Duodenal mucosa (tissue), 2 donors: Measurements from ENCODE around the gene PRKCH.

ENCODE experiments used
- H3K27ac ChIP-seq: one replicate; pipeline ENCODE4 v1.7.0; 2013; ENCODE audit warnings: low read depth, low read length
- H3K27me3 ChIP-seq, 2 donors: one replicate each; pipeline ENCODE4 v1.7.0; 2013; ENCODE audit warnings: low read length in 2 of 2, control low read depth in 1 of 2; ENCODE audit not compliant: insufficient read depth in 2 of 2, control insufficient read depth in 1 of 2
- H3K36me3 ChIP-seq, 2 donors: one replicate each; pipeline ENCODE4 v1.7.0; 2013; ENCODE audit warnings: low read length in 2 of 2, control low read depth in 1 of 2; ENCODE audit not compliant: insufficient read depth in 2 of 2, control insufficient read depth in 1 of 2
- H3K4me1 ChIP-seq, 2 donors: one replicate each; pipeline ENCODE4 v1.7.0; 2013; ENCODE audit warnings: low read length in 2 of 2, control low read depth in 1 of 2; ENCODE audit not compliant: insufficient read depth in 2 of 2, control insufficient read depth in 1 of 2
- H3K4me3 ChIP-seq, 2 donors: one replicate each; pipeline ENCODE4 v1.7.0; 2013; ENCODE audit warnings: low read length in 2 of 2, low read depth in 1 of 2
- H3K9ac ChIP-seq, 2 donors: one replicate each; pipeline ENCODE4 v1.7.0; 2013; ENCODE audit warnings: low read length in 2 of 2, low read depth in 1 of 2
- H3K9me3 ChIP-seq, 2 donors: one replicate each; pipeline ENCODE4 v1.7.0; 2013; ENCODE audit warnings: low read length in 2 of 2, control low read depth in 1 of 2; ENCODE audit not compliant: control insufficient read depth in 1 of 2

PRKCH gene

DNA sequence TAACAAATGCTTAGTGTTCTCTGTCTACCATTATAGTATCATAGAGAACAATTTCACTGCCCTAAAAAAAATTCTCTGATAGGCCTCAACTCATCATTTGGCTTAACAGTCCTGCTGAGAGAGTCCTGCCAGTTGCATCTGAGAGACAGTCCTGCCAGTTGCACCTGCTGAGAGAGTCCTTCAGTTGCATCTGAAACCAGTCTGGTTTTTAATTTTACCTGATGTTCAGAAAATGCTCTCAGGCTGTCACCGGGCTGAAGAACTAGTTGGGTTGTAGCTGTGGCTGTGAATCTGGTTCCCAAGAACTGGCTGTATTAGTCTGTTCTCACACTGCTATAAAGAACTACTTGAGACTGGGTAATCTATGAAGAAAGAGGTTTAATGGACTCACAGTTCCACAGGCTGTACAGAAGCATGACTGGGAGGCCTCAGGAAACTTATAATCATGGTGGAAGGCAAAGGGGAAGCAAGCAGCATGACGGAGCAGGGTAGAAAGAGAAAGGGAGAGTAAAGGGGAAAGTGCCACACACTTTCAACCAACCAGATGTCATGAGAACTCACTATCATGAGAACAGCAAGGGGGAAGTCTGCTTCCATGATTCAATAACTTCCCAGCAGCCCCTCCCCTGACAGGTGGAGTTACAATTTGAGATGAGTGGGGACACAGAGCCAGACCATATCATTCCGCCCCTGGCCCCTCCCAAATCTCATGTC lies 51.6 kb downstream of the PRKCH start:
- Histone ChIP-seq H3K4me3 (no peak overlapping the region), H3K9ac (no peak overlapping the region), H3K36me3 (no peaks in the 10 kb centered on the region), H3K4me1 (no peaks in the 10 kb centered on the region), H3K27me3 (no peaks in the 10 kb centered on the region), H3K9me3 (peaks cover 14 to 19% of the 10 kb centered on the region in 2 donors), H3K27ac (no peak overlapping the region)

DNA sequence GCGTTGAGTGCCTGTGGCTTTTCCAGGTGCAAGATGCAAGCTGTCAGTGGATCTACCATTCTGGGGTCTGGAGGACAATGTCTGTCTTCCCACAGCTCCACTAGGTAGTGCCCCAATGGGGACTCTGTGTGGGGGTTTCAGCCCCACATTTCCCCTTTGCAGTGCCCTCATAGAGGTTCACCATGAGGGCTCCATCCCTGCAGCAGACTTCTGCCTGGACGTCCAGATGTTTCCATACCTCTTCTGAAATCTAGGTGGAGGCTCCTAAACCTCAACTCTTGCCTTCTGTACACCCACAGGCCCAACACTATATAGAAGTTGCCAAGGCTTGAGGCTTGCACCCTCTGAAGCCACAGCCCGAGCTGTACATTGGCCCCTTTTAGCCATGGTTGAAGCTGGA lies 52.9 kb downstream of the PRKCH start:
- no peaks in the 10 kb centered on the region for H3K4me1 ChIP-seq
- no peak overlapping the region for H3K9ac ChIP-seq
- no peak overlapping the region for H3K4me3 ChIP-seq
- no peaks in the 10 kb centered on the region for H3K27me3 ChIP-seq
- no peak overlapping the region for H3K27ac ChIP-seq
- H3K36me3 ChIP-seq, result no peaks in the 10 kb centered on the region
- H3K9me3 ChIP-seq, result peaks cover 14 to 19% of the 10 kb centered on the region in 2 donors

GRCh38 chr14:61375218-61375617 lies 53.8 kb downstream of the PRKCH start:
- no peaks in the 10 kb centered on the region for H3K27me3 ChIP-seq
- H3K27ac ChIP-seq, result no peak overlapping the region
- no peaks in the 10 kb centered on the region for H3K36me3 ChIP-seq
- H3K9ac ChIP-seq, result no peak overlapping the region
- H3K9me3 ChIP-seq, result peaks cover 14 to 19% of the 10 kb centered on the region in 2 donors
- H3K4me3 ChIP-seq, result no peak overlapping the region
- H3K4me1 ChIP-seq, result no peaks in the 10 kb centered on the region

- Histone ChIP-seq H3K4me3 (no peak overlapping the region), H3K4me1 (no peaks in the 10 kb centered on the region), H3K36me3 (no peaks in the 10 kb centered on the region), H3K9me3 (peaks cover 14 to 19% of the 10 kb centered on the region in 2 donors), H3K9ac (no peak overlapping the region), H3K27ac (no peak overlapping the region), H3K27me3 (no peaks in the 10 kb centered on the region)
These were observed 54.9 kb downstream of the PRKCH start for GRCh38 chr14:61376314-61376713.

DNA sequence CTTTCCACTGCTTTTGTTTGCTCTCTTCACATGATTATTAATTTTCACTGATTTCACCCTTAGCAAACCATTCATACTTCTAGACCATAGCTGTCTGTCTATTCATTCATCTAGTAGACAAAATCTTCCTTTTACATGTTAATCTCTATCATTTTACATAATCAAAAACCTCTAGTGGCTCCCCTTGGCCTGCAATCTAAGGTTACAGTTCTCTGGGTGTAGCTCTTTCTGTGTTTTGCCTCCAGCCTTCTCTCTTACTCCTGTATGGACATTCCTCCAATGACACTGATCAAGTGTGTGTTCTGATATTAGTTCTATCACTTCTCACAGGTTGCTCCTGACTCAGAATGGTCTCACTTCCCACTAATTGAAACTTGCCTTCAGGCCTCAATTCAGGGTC lies 56.4 kb downstream of the PRKCH start:
- Histone ChIP-seq H3K9me3 (peaks cover 14 to 19% of the 10 kb centered on the region in 2 donors), H3K4me1 (no peaks in the 10 kb centered on the region), H3K27ac (no peak overlapping the region)

GRCh38 chr14:61379639-61380184 lies 58.3 kb downstream of the PRKCH start:
- Histone ChIP-seq H3K9me3 (peaks cover 6 to 9% of the 10 kb centered on the region in 2 donors), H3K27me3 (no peaks in the 10 kb centered on the region), H3K27ac (no peak overlapping the region)

More for the DNA sequence above, 56.4 kb downstream of the PRKCH start:
- Histone ChIP-seq H3K9ac (no peak overlapping the region), H3K36me3 (no peaks in the 10 kb centered on the region), H3K4me3 (no peak overlapping the region), H3K27me3 (no peaks in the 10 kb centered on the region)

GRCh38 chr14:61380984-61381383 lies 59.6 kb downstream of the PRKCH start:
- H3K4me1 ChIP-seq, result peaks cover 0 to under 1% of the 10 kb centered on the region in 2 donors
- no peaks in the 10 kb centered on the region for H3K36me3 ChIP-seq
- no peaks in the 10 kb centered on the region for H3K9me3 ChIP-seq
- H3K27me3 ChIP-seq, result no peaks in the 10 kb centered on the region
- H3K9ac ChIP-seq, result no peak overlapping the region
- H3K27ac ChIP-seq, result no peak overlapping the region
- H3K4me3 ChIP-seq, result no peak overlapping the region

More at GRCh38 chr14:61379639-61380184, 58.3 kb downstream of the PRKCH start:
- H3K4me3 ChIP-seq, result no peak overlapping the region
- H3K9ac ChIP-seq, result no peak overlapping the region
- no peaks in the 10 kb centered on the region for H3K4me1 ChIP-seq
- H3K36me3 ChIP-seq, result no peaks in the 10 kb centered on the region

DNA sequence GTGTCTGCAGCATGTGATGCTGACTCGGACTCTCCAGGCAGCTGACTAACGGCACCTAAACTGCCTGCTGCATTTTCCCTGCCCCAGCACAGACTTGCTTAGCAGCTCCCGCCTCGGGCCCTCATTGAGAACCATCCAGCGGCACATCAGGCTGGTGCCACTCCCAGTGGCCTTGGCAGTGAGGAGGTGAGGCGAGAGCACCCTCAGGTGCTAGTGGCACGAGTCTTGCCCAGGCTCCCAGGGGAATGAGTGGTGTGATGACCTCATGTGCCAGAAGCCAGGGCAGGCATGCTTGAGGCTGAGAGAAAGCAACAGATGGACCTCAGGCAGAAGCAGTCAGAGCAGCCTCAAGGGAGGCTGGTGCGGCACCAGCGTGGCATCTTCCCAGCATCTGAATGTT lies 60.2 kb downstream of the PRKCH start:
- no peak overlapping the region for H3K4me3 ChIP-seq
- H3K9ac ChIP-seq, result no peak overlapping the region
- H3K9me3 ChIP-seq, result no peaks in the 10 kb centered on the region
- H3K4me1 ChIP-seq, result peaks cover 0 to 6% of the 10 kb centered on the region in 2 donors
- no peak overlapping the region for H3K27ac ChIP-seq
- H3K27me3 ChIP-seq, result no peaks in the 10 kb centered on the region
- H3K36me3 ChIP-seq, result no peaks in the 10 kb centered on the region

- H3K27ac ChIP-seq, result no peak overlapping the region
- H3K27me3 ChIP-seq, result no peaks in the 10 kb centered on the region
- no peak overlapping the region for H3K4me3 ChIP-seq
- no peak overlapping the region for H3K9ac ChIP-seq
- H3K9me3 ChIP-seq, result no peaks in the 10 kb centered on the region
- H3K36me3 ChIP-seq, result no peaks in the 10 kb centered on the region
- peaks cover 0 to 7% of the 10 kb centered on the region in 2 donors for H3K4me1 ChIP-seq
These were observed 61.5 kb downstream of the PRKCH start for GRCh38 chr14:61382842-61383241.

GRCh38 chr14:61385002-61385685 lies 63.8 kb downstream of the PRKCH start:
- H3K9me3 ChIP-seq, result no peaks in the 10 kb centered on the region
- H3K27ac ChIP-seq, result no peak overlapping the region
- H3K4me3 ChIP-seq, result no peak overlapping the region
- no peaks in the 10 kb centered on the region for H3K27me3 ChIP-seq
- H3K9ac ChIP-seq, result no peak overlapping the region
- no peaks in the 10 kb centered on the region for H3K36me3 ChIP-seq
- peaks cover 2 to 11% of the 10 kb centered on the region in 2 donors for H3K4me1 ChIP-seq
